GM08714 (cell line): ENCODE measurements around the gene FGFBP1.

ENCODE experiments used
- H3K4me3 ChIP-seq: fragments of 200-500 bp; sonication (Bioruptor generic); 2 replicates; pipeline ENCODE4 v1.5.1; 2014; ENCODE audit warnings: mild to moderate bottlenecking, low read length, inconsistent platforms
- ZNF274 ChIP-seq: IDR thresholded peaks from 2 replicates; pipeline ENCODE4 v1.6.1; 2012; ENCODE audit warnings: mild to moderate bottlenecking, low read depth, low read length

Gene FGFBP1

GRCh38 chr4:15910155-15910940 is 28.2 kb downstream of the FGFBP1 start:
- TF ChIP-seq ZNF274, result no peak
- no peak overlapping the region for H3K4me3 ChIP-seq

GRCh38 chr4:15907430-15907829 is 31.1 kb downstream of the FGFBP1 start:
- H3K4me3 ChIP-seq, result no peak overlapping the region
- TF ChIP-seq ZNF274, result no peak

- TF ChIP-seq ZNF274, result no peak
- no peak overlapping the region for H3K4me3 ChIP-seq
These were observed 32.5 kb downstream of the FGFBP1 start for GRCh38 chr4:15906020-15906443.

- no peak for TF ChIP-seq ZNF274
- no peak overlapping the region for H3K4me3 ChIP-seq
These were observed 35.8 kb downstream of the FGFBP1 start for GRCh38 chr4:15902746-15903145.

- H3K4me3 ChIP-seq, result no peak overlapping the region
- TF ChIP-seq ZNF274, result no peak
These were observed 36.5 kb downstream of the FGFBP1 start for GRCh38 chr4:15901998-15902397.

- TF ChIP-seq ZNF274, result no peak; the same call in 1 of the 2 replicates
- H3K4me3 ChIP-seq, result no peak overlapping the region
These were observed 37.5 kb downstream of the FGFBP1 start for GRCh38 chr4:15901007-15901406.

- TF ChIP-seq ZNF274, result no peak
- no peak overlapping the region for H3K4me3 ChIP-seq
These were observed 39.0 kb downstream of the FGFBP1 start for GRCh38 chr4:15899511-15899910.

- TF ChIP-seq ZNF274, result no peak
- no peak overlapping the region for H3K4me3 ChIP-seq
These were observed 39.6 kb downstream of the FGFBP1 start for GRCh38 chr4:15898902-15899301.

- TF ChIP-seq ZNF274, result no peak
- H3K4me3 ChIP-seq, result no peak overlapping the region
These were observed 41.0 kb downstream of the FGFBP1 start for GRCh38 chr4:15897577-15897976.

- TF ChIP-seq ZNF274, result no peak
These were observed 43.3 kb downstream of the FGFBP1 start for GRCh38 chr4:15894921-15895916.

GRCh38 chr4:15894393-15894792 is 44.1 kb downstream of the FGFBP1 start:
- no peak for TF ChIP-seq ZNF274
- H3K4me3 ChIP-seq, result no peak overlapping the region

More at GRCh38 chr4:15894921-15895916, 43.3 kb downstream of the FGFBP1 start:
- H3K4me3 ChIP-seq, result no peak overlapping the region

GRCh38 chr4:15893962-15894361 is 44.6 kb downstream of the FGFBP1 start:
- no peak overlapping the region for H3K4me3 ChIP-seq

GRCh38 chr4:15891312-15891711 is 47.2 kb downstream of the FGFBP1 start:
- H3K4me3 ChIP-seq, result no peak overlapping the region
- TF ChIP-seq ZNF274, result no peak

More at GRCh38 chr4:15893962-15894361, 44.6 kb downstream of the FGFBP1 start:
- no peak for TF ChIP-seq ZNF274

- no peak for TF ChIP-seq ZNF274
- no peak overlapping the region for H3K4me3 ChIP-seq
These were observed 48.2 kb downstream of the FGFBP1 start for GRCh38 chr4:15890246-15890829.

GRCh38 chr4:15888515-15888914 is 50.0 kb downstream of the FGFBP1 start:
- no peak for TF ChIP-seq ZNF274
- no peak overlapping the region for H3K4me3 ChIP-seq
